ENCODE measurements around the gene GRIN3A.

Gene GRIN3A

GRCh38 chr9:101706261-101706798 is 32.1 kb downstream of the GRIN3A start:
- no peak for DNase-seq

DNA sequence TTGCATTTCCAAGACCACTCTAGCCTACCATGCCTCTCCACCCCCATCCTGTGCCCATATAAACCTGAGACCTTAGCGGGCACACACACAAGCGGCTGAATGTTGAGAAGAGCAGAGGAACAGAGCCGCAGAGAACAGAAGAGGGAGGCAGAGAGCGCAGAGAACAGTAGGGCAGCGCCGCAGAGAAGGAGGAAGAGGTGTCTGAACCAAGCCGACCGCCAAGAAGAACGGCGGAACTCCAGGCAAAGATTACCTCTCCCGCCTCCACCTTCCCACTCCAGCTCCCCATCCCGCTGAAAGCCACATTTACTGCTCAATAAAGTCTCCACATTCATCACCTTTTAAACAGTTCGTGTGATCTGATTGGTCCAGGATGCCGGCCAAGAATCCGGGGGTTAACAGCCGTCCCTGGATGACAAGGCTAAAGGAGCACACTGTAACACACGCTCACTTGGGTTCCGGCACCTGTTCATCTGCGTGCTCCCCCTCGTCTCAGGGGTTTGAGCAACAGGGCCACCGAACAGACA is 33.2 kb downstream of the GRIN3A start:
- DNase-seq, result peak in 12 of 56 donors; percentile 1 to 28 (median 5)

- DNase-seq, result no peak
Observed at GRCh38 chr9:101702257-101702656, 36.2 kb downstream of the GRIN3A start.

- DNase-seq, result no peak
Observed at GRCh38 chr9:101693546-101694336, 44.7 kb downstream of the GRIN3A start.

DNA sequence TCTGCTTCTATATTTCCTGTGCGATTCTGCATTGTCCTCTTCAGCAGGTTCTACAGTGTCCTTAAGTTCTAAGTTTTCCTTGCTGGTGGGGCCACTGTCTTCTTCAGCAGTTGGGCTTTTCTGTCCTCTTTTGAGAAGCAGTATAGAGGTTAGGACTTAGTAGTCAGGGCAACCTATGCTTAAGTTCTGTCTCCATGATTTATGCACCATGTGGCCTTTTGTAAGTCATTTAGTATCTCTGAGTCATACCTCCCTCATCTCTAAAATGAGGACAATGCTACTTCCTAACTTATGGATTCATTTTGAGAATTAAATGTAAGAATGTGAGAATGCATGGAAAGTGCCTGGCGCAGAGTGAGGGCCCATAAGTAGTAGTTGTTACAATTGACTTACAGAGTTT is 46.8 kb downstream of the GRIN3A start:
- DNase-seq, result no peak

- no peak for DNase-seq
Observed at GRCh38 chr9:101689039-101689438, 49.4 kb downstream of the GRIN3A start.

DNA sequence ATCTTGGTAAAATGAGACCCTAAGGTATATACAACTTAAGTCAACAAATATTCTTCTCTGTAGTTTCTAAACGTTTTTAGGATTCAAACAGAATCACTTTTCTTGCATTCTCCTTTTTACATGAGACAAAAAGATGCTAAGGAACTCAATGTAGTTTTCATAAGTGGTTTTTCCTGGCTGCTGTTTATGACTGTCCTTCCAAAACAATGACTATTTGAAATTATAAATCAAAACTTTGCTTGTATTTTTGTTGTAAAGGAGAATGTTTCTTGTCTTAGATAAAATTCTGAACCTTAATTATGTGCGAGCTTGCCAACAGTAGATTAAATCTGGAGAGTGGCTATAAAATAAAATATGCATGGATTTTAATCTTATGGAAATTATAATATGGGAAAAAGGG is 53.8 kb downstream of the GRIN3A start:
- DNase-seq, result no peak

DNA sequence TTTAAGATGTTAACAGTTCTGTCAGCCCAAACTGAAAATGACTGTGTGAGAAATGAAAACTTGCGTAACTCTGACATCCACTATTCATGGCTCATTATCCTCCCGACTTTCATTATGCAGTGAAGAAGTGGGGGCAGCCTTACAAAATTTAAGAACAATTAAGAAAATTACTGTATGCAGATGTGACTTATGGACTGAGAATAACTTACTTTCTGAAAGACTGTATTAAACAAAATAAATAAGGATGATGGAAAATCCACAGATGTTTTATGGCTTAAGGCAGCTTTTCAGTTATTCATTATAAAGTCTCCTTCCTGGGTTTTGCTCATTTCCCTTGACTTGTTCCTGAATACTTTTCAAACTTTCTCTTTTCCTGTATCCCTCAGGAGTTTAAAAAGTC is 55.2 kb downstream of the GRIN3A start:
- DNase-seq, result no peak

- DNase-seq, result no peak
Observed at GRCh38 chr9:101677861-101678260, 60.6 kb downstream of the GRIN3A start.

DNA sequence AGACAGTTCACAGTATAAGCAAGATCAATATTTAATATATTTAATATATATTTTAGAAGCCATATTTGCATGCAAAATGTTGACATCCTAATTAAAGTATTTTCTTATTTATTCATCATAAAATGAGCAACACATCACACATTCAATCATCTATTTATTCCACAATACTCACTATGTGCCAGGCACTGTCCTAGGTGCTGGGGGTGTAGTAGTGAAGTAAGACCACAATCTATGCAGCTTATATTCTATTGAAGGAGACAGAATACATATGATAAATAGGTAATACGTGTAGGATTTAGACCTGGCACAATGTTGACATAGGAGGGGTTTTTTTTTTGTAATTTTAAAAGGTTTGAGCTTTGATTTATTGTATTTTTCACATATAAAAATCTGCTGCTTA is 63.1 kb downstream of the GRIN3A start:
- DNase-seq, result no peak

DNA sequence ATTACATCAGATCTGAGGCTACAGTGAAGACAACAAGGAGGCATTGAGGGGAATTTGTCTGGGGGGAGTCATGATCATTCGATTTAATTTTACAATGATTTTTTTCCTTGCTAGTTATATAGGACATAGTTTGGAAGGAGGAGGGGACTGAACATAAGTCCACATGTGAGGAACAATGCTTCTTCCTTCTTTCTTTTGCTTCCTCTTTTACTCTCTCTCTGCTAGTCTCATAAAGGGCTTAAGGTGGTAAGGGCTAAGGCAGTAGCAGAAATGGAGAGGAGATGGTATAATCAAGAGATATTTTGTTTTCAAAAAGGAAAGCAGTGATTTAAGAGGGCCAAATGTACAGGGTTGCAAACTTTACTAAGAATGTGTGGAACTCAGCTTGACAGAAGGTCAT is 64.3 kb downstream of the GRIN3A start:
- DNase-seq, result no peak

DNA sequence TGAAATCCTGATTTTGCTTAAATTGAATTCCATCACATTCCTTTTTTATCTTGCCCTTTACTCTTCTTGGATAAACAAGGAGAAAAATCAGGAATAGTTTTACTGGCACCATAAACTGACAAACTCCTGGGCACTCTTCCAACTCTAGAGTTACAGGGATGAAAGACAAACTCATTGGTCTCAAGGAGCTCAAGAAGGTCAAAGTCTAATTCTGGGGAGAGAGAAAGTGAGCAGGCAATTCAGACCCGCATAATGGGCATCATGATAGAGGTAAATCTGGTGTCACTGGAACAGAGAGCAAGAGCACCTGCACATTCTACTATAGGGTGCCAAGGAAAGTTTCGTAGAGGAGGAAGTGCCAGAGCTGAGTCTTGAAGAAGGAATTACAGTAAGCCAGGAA is 64.8 kb downstream of the GRIN3A start:
- DNase-seq, result no peak

DNA sequence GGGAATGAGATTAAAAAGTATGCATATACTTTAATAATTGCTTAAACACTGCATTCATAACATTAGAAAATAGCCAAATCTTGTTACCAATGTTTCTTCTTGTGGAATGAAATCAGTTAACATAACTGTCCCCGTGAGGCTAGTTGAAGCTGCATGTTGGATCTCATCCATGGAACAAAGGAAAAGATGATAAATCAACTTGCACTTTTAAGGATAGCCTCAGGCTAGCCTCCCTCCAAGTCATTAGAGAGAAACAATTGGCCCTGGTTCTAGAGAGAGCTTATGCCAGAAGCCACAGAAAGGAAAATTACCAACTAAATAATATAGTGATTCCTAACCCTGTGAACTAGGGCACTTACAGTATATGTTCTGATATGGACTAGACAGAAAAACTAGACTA is 66.9 kb downstream of the GRIN3A start:
- DNase-seq, result no peak

- DNase-seq, result no peak
Observed at GRCh38 chr9:101668421-101668820, 70.0 kb downstream of the GRIN3A start.

DNA sequence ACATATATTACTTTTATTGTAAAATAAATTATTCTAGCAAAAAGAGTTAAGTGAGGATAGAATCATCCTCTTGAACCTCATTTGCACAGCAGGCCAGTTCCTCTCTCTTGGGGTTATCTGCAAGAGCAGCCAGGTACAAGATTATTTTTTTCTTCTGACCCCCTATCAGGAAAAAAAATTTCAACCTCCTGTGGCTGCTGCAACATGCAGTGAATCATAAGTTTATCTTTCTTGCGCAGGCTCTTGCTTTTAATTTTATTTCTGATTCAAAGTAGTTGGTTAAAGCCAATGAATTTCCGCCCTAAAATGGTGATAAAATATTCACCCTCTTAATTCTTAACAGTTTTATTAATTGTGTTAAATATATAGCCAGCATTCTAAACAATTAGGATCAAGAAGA is 74.0 kb downstream of the GRIN3A start:
- no peak for DNase-seq

- no peak for DNase-seq
Observed at GRCh38 chr9:101652601-101653175, 85.8 kb downstream of the GRIN3A start.

DNA sequence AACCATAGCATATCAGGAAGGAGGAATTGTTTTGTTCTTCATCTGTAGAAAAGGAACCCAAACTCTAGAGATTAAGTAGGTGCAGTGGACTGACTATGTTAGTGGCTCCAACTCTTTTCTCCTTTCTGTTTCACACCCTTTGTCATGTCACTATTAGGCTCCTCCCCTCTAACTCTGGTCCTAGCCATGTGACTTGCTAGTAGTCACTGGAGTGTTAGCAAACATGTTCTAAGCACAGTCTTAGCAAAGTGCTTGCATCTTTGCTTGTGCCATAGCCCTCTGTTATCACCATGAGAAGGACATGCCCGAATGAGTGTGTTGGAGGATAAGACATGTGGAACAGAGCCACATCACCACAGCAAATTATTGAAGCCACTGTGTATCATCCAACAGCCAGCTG is 88.3 kb downstream of the GRIN3A start:
- DNase-seq, result no peak

GRCh38 chr9:101648493-101648892 is 90.0 kb downstream of the GRIN3A start:
- DNase-seq, result no peak

GRCh38 chr9:101639785-101640665 is 98.4 kb downstream of the GRIN3A start:
- DNase-seq, result peak in 1 of 56 donors; percentile 2

DNA sequence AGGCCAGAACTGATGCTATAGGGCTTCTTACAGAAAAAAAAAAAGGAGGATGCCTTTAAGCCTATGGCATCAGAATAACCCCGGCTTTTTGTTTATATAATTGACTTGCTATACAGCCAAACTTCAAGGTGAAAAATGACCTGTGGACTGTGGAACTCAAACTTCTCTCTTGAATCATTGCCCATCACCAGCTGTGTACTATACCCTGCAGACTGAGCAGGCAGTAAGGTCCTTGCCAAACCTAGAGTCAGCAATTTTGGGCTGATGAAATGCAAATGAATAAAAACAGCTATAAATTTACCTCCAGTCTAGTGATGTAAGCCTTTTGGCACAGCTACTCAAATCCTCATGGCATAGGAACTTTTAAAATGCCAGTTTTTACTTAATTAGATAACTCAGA is 99.1 kb downstream of the GRIN3A start:
- DNase-seq, result no peak

- no peak for DNase-seq
Observed at GRCh38 chr9:101636247-101636646, 102.2 kb downstream of the GRIN3A start.

DNA sequence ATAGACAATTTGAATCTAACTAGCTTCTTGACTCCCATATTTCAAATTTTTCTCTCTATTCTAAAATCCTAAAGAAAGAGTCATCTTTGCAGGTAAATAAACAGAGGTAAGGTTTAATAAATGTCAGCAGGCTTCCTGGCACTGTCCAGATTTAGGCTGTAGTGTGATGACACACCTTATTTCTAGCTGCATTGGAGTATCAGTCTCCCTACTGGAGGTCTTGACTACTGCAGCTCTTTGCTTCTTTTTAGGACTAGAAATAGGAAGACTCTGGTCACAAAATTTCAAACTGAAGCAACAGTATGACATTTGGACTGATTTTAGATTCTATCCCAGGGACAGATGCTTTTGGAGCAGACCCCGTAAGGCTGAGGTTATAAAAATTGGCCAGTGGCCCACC is 103.0 kb downstream of the GRIN3A start:
- DNase-seq, result no peak

Measured in nucleus accumbens (tissue), 56 donors.